Activated CD4-positive, alpha-beta T cell treated with anti-CD3 and anti-CD28 coated beads for 36 hours (primary cell): ENCODE measurements around the gene TRPM5. TPM values are rescaled to one million over a fixed set of nuclear protein-coding genes. Genes with fewer than 3 reads are reported as not detected.

Source experiments
- ATAC-seq: fragments of 200-7000 bp; cut with Tn5 transposase; one replicate; pipeline ENCODE4 v1.10.0; 2021; ENCODE audit warnings: mild to moderate bottlenecking, moderate library complexity
- CTCF ChIA-PET: fragments of 350-600 bp; sonication (Branson Sonifier 250); formaldehyde crosslinking; loops from one replicate; lab custom pipeline; 2021; ENCODE audit warnings: antibody characterized with exemption; lab: Charles Lee
- POLR2A ChIA-PET: fragments of 350-600 bp; sonication (Branson Sonifier 250); formaldehyde crosslinking; loops from one replicate; lab custom pipeline; 2021; ENCODE audit warnings: antibody characterized with exemption, inconsistent platforms; lab: Charles Lee
- DNase-seq: peaks from one replicate; pipeline ENCODE4 v3.0.0-alpha.2; 2020
- H3K27ac Mint-ChIP-seq: one replicate; pipeline ENCODE4 v1.8.0; 2021; ENCODE audit warnings: mixed read lengths
- H3K27me3 Mint-ChIP-seq: one replicate; pipeline ENCODE4 v1.8.0; 2021; ENCODE audit warnings: mixed read lengths
- H3K36me3 Mint-ChIP-seq: one replicate; pipeline ENCODE4 v1.8.0; 2021; ENCODE audit warnings: low read depth, mixed read lengths
- H3K4me1 Mint-ChIP-seq: one replicate; pipeline ENCODE4 v1.8.0; 2021; ENCODE audit warnings: mixed read lengths
- H3K4me3 Mint-ChIP-seq: one replicate; pipeline ENCODE4 v1.8.0; 2021; ENCODE audit warnings: mild to moderate bottlenecking, moderate library complexity, mixed read lengths
- H3K9me3 Mint-ChIP-seq: one replicate; pipeline ENCODE4 v1.8.0; 2021; ENCODE audit warnings: low read depth, mixed read lengths
- intact Hi-C, 2 experiments: fragments of 100-400 bp; cut with DNase I in 1 of 2; cut with micrococcal nuclease in 1 of 2; formaldehyde crosslinking; loops; one replicate each; pipeline versions ENCODE4 v1.14.2 to v1.15.1; 2022 to 2024; cut with DNase I, micrococcal nuclease
- total RNA-seq, 2 experiments: library from RNA; stranded (reverse); gene quantifications; one replicate each; pipeline ENCODE4 v1.2.3, GENCODE V29; 2021

The TRPM5 gene
- total RNA-seq, 2 experiments from 2014 or later: 0.05 TPM; not detected in 1

DNA sequence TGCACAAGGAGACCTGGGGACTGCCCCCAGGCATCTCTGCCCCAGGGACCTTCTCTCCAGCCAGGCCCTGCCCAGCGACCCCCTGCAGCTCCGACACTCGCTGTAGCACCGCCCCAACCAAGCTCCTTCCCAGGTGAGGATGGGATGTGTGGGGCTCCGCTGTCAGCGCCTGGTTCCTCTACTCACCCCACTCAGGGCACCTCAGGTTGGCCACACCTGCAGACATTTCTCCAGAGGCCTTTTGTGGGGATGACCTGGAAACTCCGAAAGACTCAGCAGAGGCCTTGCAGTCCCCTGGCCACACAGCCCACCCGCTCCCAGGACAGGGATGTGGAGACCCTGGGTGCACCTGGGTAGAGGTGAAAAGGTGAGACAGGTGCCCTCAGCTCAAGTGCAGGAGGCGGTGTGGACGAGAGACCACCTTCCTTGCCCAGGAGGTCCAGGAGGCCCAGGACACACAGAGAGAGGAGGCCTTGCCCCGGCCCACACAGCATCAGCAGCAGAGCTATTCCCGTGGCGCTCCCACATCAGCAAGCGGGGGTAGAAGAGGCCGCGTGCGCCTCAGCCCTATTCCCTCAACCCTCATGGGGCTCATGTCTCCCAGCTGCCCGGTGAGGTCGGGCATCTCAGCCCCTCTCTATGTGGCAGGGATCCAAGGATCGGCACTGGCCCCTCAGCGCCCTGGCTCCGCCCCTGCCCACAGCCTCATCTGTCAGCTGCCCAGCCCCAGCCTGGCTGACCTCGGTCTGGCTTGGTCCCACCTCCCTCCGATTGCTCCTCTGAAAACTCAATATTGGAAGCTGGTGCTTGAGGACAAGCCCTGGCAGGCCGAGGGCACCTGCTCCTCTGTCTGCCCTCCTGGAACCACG is 20.9 kb downstream of the TRPM5 start:
- Mint-ChIP-seq H3K27ac (no peak overlapping the region), H3K36me3 (no peaks in the 10 kb centered on the region), H3K4me1 (no peaks in the 10 kb centered on the region), H3K9me3 (no peaks in the 10 kb centered on the region), H3K27me3 (no peaks in the 10 kb centered on the region), H3K4me3 (no peak overlapping the region)
- ATAC-seq (no peak), DNase-seq (no peak)
- ChIA-PET CTCF (interaction anchor here (1.0 to 1.4 kb wide), 5 partner anchors 108 to 469 kb away, joined by 3 to 5 read pairs (median 4); no protein-coding TSS in a partner anchor), POLR2A (interaction anchor here (0.5 kb wide), 1 partner anchor 189 kb away, joined by 6 read pairs; no protein-coding TSS in a partner anchor)
- intact Hi-C loops: no loop called here

DNA sequence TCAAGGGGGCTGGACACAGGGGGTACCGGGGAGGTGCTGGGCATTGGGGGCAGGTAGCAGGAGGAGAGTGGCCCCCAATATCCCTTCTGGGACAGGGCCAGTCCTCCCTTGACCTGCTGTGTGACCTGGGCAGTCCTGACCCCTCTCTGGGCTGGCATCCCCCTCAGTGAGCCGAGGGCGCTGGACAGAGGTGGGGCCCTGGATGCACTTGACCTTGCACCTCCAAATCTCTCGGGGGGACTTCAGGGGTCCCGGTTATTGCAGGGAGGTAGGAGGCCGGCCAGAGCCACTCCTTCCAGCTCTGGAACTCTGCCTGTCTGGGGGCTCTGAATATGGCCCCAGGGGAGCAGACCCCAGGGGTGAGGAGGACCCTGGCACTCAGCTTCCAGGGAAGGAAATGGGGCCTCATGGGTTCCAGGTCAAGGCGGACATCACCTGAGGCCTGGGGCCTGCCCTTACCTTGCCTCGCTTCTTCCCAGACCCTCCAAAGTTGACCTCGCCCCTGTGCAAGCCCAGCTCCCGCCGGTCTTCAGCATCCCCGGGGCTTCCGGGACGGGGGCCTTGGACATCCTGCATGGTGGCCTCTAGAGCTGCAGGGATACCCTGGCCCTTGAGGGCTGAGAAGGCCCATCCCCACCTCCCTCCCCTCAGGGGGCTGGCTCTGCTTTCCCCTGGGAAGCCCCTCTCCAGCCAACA is 21.7 kb downstream of the TRPM5 start:
- Mint-ChIP-seq H3K36me3 (no peaks in the 10 kb centered on the region), H3K27ac (no peak overlapping the region), H3K9me3 (no peaks in the 10 kb centered on the region), H3K4me3 (no peak overlapping the region), H3K4me1 (no peaks in the 10 kb centered on the region), H3K27me3 (no peaks in the 10 kb centered on the region)
- intact Hi-C loops: no loop called here
- ChIA-PET CTCF (interaction anchor here (0.8 to 1.0 kb wide), 3 partner anchors 117 to 470 kb away, joined by 3 to 4 read pairs (median 4); no protein-coding TSS in a partner anchor), POLR2A (no interaction called here)
- ATAC-seq (no peak), DNase-seq (no peak)

DNA sequence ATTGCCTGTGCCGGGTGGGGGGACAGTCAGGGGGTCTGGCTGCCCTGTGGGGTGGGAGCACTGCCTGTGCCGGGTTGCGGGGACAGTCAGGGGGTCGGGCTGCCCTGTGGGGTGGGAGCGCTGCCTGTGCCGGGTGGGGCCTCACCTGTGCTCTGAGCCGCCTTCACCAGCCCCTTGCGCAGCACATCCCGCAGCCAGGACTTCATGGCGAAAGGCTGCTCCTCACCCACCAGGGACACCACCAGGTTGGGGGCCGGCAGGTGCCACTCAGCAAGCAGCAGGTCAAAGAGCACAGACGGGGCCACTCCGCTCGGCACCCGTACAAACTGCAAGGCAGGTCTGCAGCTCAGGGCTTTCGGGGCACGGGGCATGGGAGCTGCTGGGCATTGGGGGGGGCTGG is 22.3 kb downstream of the TRPM5 start:
- CTCF ChIA-PET: interaction anchor here (0.5 to 5.1 kb wide), 8 partner anchors 75 to 338 kb away, joined by 3 to 102 read pairs (median 4); partner anchors contain the start of genes C11orf21 and TSPAN32
- POLR2A ChIA-PET: no interaction called here
- H3K27ac Mint-ChIP-seq: no peak overlapping the region
- no peaks in the 10 kb centered on the region for H3K36me3 Mint-ChIP-seq
- intact Hi-C loops: loop anchor here in 1 of 2 experiments (2.0 kb wide), 1 partner anchor 235 kb away; no protein-coding TSS in a partner anchor
- ATAC-seq (no peak), DNase-seq (no peak)
- H3K4me3 Mint-ChIP-seq: no peak overlapping the region
- H3K4me1 Mint-ChIP-seq: no peaks in the 10 kb centered on the region
- H3K27me3 Mint-ChIP-seq: no peaks in the 10 kb centered on the region
- H3K9me3 Mint-ChIP-seq: no peaks in the 10 kb centered on the region

DNA sequence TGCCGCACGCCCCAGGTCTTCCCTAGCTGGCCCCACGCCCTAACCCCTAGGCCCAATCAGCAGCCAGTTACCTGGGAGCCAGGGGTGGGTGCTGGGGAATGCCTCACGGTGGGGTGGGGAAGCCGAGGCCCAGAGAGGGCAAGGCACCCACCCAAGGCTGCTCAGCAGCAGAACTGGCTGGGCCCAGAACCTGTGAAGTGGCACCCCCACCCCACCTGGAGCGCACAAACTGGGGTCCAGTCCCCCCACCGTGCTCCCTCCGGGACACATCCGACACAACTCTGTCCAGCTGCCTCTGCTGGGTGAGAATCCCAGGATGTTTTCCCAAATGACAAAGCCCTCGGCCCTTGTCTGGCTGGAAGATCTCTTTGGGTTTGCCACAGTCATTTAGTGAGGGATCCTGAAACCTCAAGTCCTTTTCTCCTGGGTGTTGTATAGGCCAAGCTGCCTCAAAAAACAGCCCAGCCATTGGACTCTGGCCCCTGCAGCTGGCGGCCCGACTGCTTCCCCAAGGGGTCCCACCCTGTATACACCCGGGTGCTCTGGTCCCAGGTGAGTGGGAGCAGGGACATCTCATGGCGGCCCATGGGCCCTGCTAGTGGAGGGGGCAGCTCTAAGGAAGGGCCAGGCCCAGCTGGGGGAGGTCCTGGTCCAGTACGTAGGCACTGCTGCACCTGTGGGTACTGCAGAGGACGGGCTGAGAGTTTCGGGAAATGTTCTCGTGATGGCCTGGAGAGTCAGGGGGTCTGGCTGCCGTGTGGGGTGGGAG is 22.9 kb downstream of the TRPM5 start:
- CTCF ChIA-PET: interaction anchor here (0.5 to 5.1 kb wide), 29 partner anchors 12 to 617 kb away, joined by 3 to 102 read pairs (median 4); partner anchors contain the start of genes C11orf21, CD81, TSPAN32 and TSSC4
- H3K4me3 Mint-ChIP-seq: no peak overlapping the region
- DNase-seq (no peak), ATAC-seq (no peak)
- no peaks in the 10 kb centered on the region for H3K4me1 Mint-ChIP-seq
- H3K36me3 Mint-ChIP-seq: no peaks in the 10 kb centered on the region
- POLR2A ChIA-PET: interaction anchor here (0.6 kb wide), 1 partner anchor 479 kb away, joined by 3 read pairs; no protein-coding TSS in a partner anchor
- intact Hi-C loops: loop anchor here in 1 of 2 experiments (2.0 kb wide), 1 partner anchor 235 kb away; no protein-coding TSS in a partner anchor
- H3K27ac Mint-ChIP-seq: no peak overlapping the region
- no peaks in the 10 kb centered on the region for H3K27me3 Mint-ChIP-seq
- H3K9me3 Mint-ChIP-seq: no peaks in the 10 kb centered on the region

DNA sequence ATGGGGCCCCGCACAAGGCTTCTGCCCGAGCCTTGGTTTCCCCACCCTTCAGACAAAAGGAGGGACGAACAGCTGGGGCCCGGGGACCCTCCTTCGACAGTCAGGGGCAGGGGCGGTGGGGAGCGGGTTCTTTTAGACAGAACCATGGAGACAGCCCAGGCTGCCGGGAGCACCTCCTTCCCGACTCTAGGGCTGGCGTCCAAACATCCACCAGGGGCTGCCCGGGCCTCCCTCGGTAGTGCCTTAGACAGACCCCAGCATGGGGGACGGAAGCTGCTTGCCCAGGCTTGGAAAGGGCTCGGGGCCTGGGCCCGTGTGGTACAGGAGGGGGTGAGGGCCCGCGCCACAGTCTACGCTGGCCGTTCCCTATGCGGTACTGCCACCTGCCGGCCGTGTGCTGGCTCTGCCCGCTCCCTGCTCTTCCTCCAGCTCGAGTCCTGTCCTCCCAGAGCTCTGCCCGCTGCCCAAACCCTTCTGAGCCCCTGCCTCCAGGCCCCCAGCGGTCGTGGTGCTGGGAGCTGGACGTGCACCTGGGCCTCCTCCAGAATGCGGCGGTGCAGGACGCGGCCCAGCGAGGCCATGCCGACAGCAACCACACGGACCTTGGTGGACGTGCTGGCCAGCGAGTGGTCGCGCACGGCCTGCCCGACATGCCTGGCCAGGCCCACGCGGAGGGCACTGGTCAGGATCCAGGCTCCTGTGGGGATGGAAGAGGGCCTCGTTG is 23.6 kb downstream of the TRPM5 start:
- peak; percentile 96 for ATAC-seq
- POLR2A ChIA-PET: interaction anchor here (0.6 kb wide), 1 partner anchor 479 kb away, joined by 3 read pairs; no protein-coding TSS in a partner anchor
- Mint-ChIP-seq H3K36me3 (no peaks in the 10 kb centered on the region), H3K4me1 (no peaks in the 10 kb centered on the region), H3K27me3 (no peaks in the 10 kb centered on the region), H3K4me3 (no peak overlapping the region), H3K9me3 (no peaks in the 10 kb centered on the region), H3K27ac (no peak overlapping the region)
- peak; percentile 85 for DNase-seq
- intact Hi-C loops: loop anchor here (1.0 to 2.0 kb wide), 5 partner anchors 115 to 254 kb away; no protein-coding TSS in a partner anchor
- CTCF ChIA-PET: interaction anchor here (0.5 to 5.1 kb wide), 31 partner anchors 11 to 617 kb away, joined by 3 to 102 read pairs (median 4); partner anchors contain the start of genes C11orf21, CD81, TSPAN32 and TSSC4

- Mint-ChIP-seq H3K9me3 (no peaks in the 10 kb centered on the region), H3K27ac (no peak overlapping the region), H3K27me3 (no peaks in the 10 kb centered on the region), H3K4me1 (no peaks in the 10 kb centered on the region), H3K4me3 (no peak overlapping the region), H3K36me3 (no peaks in the 10 kb centered on the region)
- CTCF ChIA-PET: interaction anchor here (0.5 to 5.1 kb wide), 32 partner anchors 10 to 468 kb away, joined by 3 to 102 read pairs (median 4); partner anchors contain the start of genes C11orf21, CD81, TSPAN32 and TSSC4
- POLR2A ChIA-PET: no interaction called here
- intact Hi-C loops: loop anchor here (1.0 to 2.0 kb wide), 6 partner anchors 20 to 254 kb away; partner anchors contain the start of gene TSSC4 (in 1 of the 2)
- peak; percentile 79 for DNase-seq
- ATAC-seq: peak; percentile 56
These were observed 24.4 kb downstream of the TRPM5 start for GRCh38 chr11:2419638-2420501.

- ChIA-PET POLR2A (no interaction called here), CTCF (interaction anchor here (0.8 to 5.1 kb wide), 15 partner anchors 18 to 469 kb away, joined by 3 to 102 read pairs (median 6); partner anchors contain the start of genes C11orf21, TSPAN32 and TSSC4)
- no peaks in the 10 kb centered on the region for H3K27me3 Mint-ChIP-seq
- intact Hi-C loops: loop anchor here (1.0 kb wide), 2 partner anchors 19 to 222 kb away; partner anchors contain the start of gene TSSC4 (in 1 of the 2)
- no peak overlapping the region for H3K27ac Mint-ChIP-seq
- no peaks in the 10 kb centered on the region for H3K4me1 Mint-ChIP-seq
- H3K9me3 Mint-ChIP-seq: no peaks in the 10 kb centered on the region
- no peaks in the 10 kb centered on the region for H3K36me3 Mint-ChIP-seq
- no peak overlapping the region for H3K4me3 Mint-ChIP-seq
- DNase-seq (no peak), ATAC-seq (no peak)
These were observed 25.5 kb downstream of the TRPM5 start for GRCh38 chr11:2418693-2419360.

- POLR2A ChIA-PET: no interaction called here
- intact Hi-C loops: no loop called here
- no peaks in the 10 kb centered on the region for H3K36me3 Mint-ChIP-seq
- no peaks in the 10 kb centered on the region for H3K27me3 Mint-ChIP-seq
- no peaks in the 10 kb centered on the region for H3K9me3 Mint-ChIP-seq
- H3K4me3 Mint-ChIP-seq: no peak overlapping the region
- CTCF ChIA-PET: interaction anchor here (0.7 to 5.1 kb wide), 7 partner anchors 17 to 224 kb away, joined by 3 to 102 read pairs (median 5); partner anchors contain the start of genes C11orf21, TSPAN32 and TSSC4
- no peak for DNase-seq
- H3K4me1 Mint-ChIP-seq: no peaks in the 10 kb centered on the region
- no peak overlapping the region for H3K27ac Mint-ChIP-seq
- ATAC-seq: no peak
These were observed 26.2 kb downstream of the TRPM5 start for GRCh38 chr11:2417856-2418692.
